Stimulated activated naive CD4-positive, alpha-beta T cell (primary cell): ENCODE data around the gene NEUROD2.

Experiments
- DNase-seq, 6 experiments: peaks; one replicate each; lab custom pipeline; 2025; lab: John Stamatoyannopoulos, UW

NEUROD2 gene

GRCh38 chr17:39607851-39608130 lies at the start of gene NEUROD2:
Gene NEUROD2, minus strand, starts transcription at chr17:39607920. Its CDS starts 1,321 bp downstream, at chr17:39606599.
- no peak for DNase-seq

- no peak for DNase-seq
These were observed 47.4 kb upstream of the NEUROD2 start for GRCh38 chr17:39655105-39655504.

- peak; percentile 49 to 81 (median 68) for DNase-seq
These were observed 46.1 kb upstream of the NEUROD2 start for GRCh38 chr17:39653662-39654331.

GRCh38 chr17:39653316-39653661 lies 45.6 kb upstream of the NEUROD2 start:
- no peak for DNase-seq

DNA sequence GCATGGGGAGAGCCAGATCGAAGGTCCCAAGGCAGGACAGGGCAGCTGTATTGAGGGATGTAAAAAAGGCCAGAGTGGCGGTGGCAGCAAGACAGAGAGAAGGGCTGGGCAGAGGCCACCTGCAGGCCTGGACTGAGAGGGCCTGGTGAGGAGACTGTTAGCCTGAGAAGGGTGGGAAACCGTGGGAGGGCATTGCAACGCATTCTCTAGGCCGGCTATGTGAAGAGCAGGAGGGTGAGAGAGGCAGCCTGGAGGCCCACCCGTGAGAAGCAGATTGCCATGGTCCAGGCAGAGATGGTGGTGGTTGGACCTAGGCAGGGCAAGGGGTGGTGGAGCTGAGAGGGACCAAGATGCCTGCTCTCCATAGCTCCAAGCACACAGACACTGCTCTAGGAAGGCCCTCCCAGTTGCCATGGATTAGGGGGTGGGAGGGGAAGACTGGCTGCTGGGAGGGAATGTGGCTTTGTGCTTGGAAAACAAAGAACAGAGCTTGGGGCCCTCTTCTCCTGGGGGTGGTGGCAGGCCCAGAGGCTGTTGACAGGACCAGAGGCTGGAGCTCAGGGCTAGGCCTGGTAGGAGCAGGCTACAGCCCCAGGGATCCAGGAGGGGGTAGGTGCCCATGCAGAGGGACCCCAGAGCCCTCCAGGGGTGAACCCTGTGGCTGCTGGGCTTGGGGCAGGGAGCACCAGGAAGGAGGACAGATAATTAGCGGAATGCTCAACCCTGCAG lies 45.0 kb upstream of the NEUROD2 start:
- no peak for DNase-seq

- DNase-seq = no peak
These were observed 44.3 kb upstream of the NEUROD2 start for GRCh38 chr17:39651923-39652586.

DNA sequence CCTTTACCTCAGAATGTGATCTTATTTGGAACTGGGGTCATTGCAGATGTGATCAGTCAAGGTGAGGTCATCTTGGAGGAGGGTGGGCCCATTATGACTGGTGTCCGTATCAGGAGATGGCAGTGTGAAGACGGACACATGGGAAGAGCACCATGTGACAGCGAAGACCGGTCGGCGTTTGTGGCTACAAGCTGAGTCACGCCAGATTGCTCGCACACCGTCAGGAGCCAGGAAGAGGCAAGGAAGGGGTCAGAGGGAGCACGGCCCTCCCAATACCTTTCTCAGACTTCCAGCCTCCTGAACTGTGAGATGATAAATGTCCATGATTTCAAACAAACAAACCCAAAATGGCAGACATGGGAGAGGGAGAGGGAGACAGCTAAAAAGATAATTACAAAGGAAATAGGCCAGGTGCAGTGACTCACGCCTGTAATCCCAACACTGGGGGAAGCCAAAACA lies 42.4 kb upstream of the NEUROD2 start:
- DNase-seq = no peak

DNA sequence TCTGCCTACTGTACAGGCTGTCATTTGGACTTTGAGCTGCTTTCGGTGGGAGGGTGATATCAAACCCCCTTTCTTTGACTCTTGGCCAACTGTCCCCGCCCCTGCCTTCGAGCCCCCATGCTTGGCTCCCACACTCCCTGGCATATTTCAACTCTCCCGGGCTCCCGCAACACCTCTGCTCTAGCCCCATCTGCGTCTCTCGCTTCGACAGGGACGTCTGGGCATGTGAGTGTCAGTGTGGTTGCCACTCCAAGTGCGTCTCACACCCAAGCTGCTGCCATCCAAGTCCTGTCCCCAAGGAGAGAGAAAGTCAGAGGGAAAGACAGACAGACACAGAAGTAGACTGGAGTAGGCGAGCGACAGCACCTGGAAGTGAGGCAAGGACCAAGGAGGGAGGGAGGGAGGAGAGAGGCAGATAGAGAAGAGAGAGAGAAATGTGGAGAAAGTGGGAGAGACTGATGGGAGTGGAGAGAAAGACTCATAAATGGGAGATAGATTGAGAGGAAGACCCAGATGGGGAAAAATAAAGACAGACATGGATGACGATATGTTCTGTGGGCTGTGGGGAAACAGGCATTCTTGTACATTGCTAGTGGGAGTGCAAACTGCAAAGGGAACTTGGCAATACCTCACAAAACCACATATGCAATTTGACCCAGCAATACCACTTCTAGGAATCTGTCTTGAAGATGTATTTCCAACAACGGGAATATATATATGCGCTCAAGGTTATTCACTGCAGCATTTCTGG lies 41.1 kb upstream of the NEUROD2 start:
- DNase-seq = no peak

DNA sequence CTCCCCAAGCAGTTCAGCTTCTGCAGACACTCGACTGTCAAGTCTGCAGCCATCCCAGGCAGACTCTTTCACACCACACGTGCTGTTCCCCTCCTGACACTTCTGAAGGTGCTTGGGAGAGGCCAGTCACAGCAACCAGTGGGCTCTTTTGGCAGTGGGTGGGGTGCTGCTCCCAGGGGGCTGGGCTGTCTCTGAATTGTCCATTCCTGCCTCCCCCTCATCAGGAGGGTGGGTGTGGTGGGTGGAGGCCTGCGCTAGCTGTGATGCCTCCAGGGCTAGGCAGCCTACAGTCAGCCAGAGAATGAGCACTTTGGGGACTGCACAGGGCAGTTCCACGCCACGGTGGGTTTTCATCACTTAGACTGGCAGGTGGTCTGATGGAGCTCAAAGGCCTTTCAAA lies 39.5 kb upstream of the NEUROD2 start:
- DNase-seq = no peak

DNA sequence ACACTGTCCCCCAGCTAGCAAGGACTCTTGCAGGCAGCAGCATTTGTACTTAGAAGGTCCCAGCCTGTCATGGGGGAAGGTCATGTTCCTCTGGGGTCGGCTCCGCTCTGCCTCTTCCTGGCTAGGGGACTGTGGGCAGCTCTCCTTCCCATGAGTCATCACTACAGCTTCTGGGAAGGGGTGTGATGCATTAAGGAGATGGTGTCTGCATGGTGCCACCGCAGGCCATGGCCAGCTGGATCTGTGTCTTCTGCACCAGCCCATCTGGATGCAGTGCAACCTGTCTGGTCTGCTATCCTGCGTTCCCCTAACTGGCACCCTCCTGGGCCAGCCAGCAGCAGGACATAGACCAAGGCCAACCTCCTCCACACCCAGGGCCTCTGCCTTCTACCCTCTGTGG lies 35.6 kb upstream of the NEUROD2 start:
- no peak for DNase-seq

- no peak for DNase-seq
These were observed 34.8 kb upstream of the NEUROD2 start for GRCh38 chr17:39642291-39643074.

DNA sequence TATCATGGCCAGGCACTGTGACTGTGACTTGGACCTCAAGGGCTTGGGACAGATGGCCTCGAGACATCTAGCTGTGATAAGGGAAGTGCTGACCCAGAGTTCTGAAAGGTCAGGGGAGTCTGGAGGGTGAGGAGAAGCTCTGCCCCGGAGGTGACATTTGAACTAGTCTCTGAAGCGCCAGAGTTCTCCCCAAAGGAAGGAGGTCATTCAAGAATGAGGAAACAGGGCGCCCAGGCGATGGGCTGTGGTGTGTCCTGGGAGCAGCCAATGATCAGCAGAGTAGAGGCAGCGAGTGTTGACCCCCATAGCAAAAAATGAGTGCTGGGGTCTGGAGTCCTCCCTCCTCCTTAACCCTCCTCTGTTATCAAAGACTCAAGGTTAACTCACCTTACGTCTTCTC lies 34.2 kb upstream of the NEUROD2 start:
- no peak for DNase-seq

GRCh38 chr17:39641097-39641496 lies 33.4 kb upstream of the NEUROD2 start:
- DNase-seq = no peak

GRCh38 chr17:39640591-39641031 lies 32.9 kb upstream of the NEUROD2 start:
- no peak for DNase-seq

- no peak for DNase-seq
These were observed 32.1 kb upstream of the NEUROD2 start for GRCh38 chr17:39639566-39640458.

GRCh38 chr17:39639043-39639442 lies 31.3 kb upstream of the NEUROD2 start:
- DNase-seq = no peak

DNA sequence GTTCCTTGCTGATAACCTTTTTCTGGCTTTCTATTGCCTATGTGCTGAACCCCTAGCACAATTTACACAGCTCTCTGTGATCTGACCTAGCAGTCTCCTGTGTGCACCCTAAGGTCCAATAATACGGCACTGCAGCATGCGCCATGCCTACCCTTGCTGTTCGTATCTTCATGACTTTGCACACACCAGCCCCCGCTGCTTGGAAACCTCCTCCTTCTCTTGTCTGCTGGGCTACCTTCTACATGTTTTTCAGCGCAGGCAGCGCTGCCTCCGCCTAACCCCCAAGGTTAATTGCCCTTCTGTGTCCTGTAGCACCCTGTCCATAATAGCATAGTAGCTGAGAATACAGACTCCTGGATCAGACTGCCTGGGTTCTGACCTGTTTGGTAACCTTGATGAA lies 30.6 kb upstream of the NEUROD2 start:
- no peak for DNase-seq

- DNase-seq = peak; percentile 74 to 88 (median 84)
These were observed 29.4 kb upstream of the NEUROD2 start, which contains the start of gene STARD3 for GRCh38 chr17:39636927-39637736. Gene STARD3, plus strand, starts transcription at chr17:39637144. Its CDS starts 16,388 bp downstream, at chr17:39653532.

DNA sequence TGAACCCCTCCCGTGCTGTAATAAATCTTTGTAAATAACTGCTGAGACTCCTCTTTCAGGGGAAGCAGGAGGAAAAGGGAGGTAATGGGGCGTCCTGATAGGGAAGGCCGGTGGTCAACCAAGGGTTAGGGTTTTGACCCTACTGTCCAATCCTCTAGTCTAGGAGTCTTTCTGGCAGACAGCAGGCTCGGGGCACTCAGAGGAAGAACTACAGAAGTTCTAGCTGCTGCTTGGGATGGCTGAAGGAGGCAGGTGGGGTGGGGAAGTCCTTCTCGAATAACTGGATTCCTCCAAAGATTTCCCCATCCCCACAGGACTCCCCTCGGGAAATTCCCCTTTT lies 28.8 kb upstream of the NEUROD2 start:
- DNase-seq = no peak
